ENCODE data around the gene GBP6.
"Not testable (repeated sequence)": the region's sequence is repeated elsewhere in the genome, so short reads cannot be mapped to it uniquely, and the experiment has no call there.

The GBP6 gene

DNA sequence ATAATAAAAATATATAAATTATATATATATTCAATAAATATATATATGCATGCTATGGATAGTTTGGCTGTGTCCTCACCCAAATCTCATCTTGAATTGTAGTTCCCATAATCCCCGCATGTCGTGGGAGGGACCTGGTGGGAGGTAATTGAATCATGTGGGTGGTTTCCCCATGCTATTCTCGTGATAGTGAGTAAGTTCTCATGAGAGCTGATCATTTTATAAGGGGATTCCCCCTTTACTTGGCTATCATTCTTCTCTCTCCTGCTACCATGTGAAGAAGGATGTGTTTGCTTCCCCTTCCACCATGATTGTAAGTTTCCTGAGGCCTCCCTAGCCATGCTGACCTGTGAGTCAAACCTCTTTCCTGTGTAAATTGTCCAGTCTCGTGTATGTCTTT lies 10.0 kb downstream of the GBP6 start:
- H3K9me3 ChIP-seq (ENCODE audit: control insufficient read depth in 1 of 2, low read length in 2 of 2); H3K4me3 ChIP-seq (ENCODE audit: low read depth in 1 of 2, low read length in 2 of 2); H3K4me1 ChIP-seq (ENCODE audit: control insufficient read depth in 1 of 2, insufficient read depth in 2 of 2, low read length in 2 of 2): not testable (repeated sequence)

DNA sequence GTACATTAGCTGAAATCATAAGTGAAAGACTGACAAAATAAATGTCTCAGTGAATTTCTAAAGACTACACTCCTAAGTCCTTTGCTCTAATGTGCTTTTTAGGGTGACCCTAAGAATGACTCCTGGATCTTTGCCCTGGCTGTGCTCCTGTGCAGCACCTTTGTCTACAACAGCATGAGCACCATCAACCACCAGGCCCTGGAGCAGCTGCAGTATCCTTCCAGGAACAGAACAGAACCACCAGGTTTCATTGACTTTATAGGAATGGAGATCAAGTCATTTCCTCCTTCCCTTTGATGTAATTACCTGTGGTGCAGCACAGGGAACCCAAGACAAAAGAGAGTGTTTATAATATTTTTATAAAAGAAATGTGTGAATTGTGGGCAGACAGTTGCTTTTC lies 14.1 kb downstream of the GBP6 start:
- H3K27ac ChIP-seq (ENCODE audit: low read length), result no peak overlapping the region
- H3K9me3 ChIP-seq (ENCODE audit: control insufficient read depth in 1 of 2, low read length in 2 of 2), result no peaks in the 10 kb centered on the region
- no peaks in the 10 kb centered on the region for H3K4me1 ChIP-seq (ENCODE audit: control insufficient read depth in 1 of 2, insufficient read depth in 2 of 2, low read length in 2 of 2)
- no peaks in the 10 kb centered on the region for H3K27me3 ChIP-seq (ENCODE audit: low read depth, low read length)
- no peaks in the 10 kb centered on the region for H3K36me3 ChIP-seq (ENCODE audit: control insufficient read depth in 1 of 2, insufficient read depth in 2 of 2, low read length in 2 of 2)
- H3K4me3 ChIP-seq (ENCODE audit: low read depth in 1 of 2, low read length in 2 of 2), result no peak overlapping the region

More for the DNA sequence above, 10.0 kb downstream of the GBP6 start:
- not testable (repeated sequence) for H3K36me3 ChIP-seq (ENCODE audit: control insufficient read depth in 1 of 2, insufficient read depth in 2 of 2, low read length in 2 of 2); H3K27me3 ChIP-seq (ENCODE audit: low read depth, low read length); H3K27ac ChIP-seq (ENCODE audit: low read length)

DNA sequence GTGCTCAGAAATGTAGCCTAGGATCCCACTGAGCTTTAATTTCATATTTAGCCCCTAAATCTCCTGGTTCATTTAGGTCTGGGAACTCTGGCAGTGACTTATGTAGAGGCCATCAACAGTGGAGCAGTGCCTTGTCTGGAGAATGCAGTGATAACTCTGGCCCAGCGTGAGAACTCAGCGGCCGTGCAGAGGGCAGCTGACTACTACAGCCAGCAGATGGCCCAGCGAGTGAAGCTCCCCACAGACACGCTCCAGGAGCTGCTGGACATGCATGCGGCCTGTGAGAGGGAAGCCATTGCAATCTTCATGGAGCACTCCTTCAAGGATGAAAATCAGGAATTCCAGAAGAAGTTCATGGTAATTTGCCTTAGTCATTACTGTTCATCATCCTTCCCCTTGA lies 17.8 kb downstream of the GBP6 start:
- H3K4me3 ChIP-seq (ENCODE audit: low read depth in 1 of 2, low read length in 2 of 2), result no peak overlapping the region
- H3K27me3 ChIP-seq (ENCODE audit: low read depth, low read length), result no peaks in the 10 kb centered on the region
- H3K4me1 ChIP-seq (ENCODE audit: control insufficient read depth in 1 of 2, insufficient read depth in 2 of 2, low read length in 2 of 2), result no peaks in the 10 kb centered on the region
- no peaks in the 10 kb centered on the region for H3K9me3 ChIP-seq (ENCODE audit: control insufficient read depth in 1 of 2, low read length in 2 of 2)
- H3K27ac ChIP-seq (ENCODE audit: low read length), result no peak overlapping the region
- no peaks in the 10 kb centered on the region for H3K36me3 ChIP-seq (ENCODE audit: control insufficient read depth in 1 of 2, insufficient read depth in 2 of 2, low read length in 2 of 2)

DNA sequence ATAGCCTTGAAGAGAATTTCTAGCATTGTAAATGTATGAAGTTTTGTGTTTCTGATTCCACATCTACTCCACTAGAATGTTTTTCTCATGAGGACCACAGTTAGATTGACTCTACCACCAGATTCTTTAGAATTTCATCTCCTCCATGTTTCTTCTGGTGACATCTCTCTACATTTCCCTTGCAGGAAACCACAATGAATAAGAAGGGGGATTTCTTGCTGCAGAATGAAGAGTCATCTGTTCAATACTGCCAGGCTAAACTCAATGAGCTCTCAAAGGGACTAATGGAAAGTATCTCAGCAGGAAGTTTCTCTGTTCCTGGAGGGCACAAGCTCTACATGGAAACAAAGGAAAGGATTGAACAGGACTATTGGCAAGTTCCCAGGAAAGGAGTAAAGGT lies 18.6 kb downstream of the GBP6 start:
- H3K4me1 ChIP-seq (ENCODE audit: control insufficient read depth in 1 of 2, insufficient read depth in 2 of 2, low read length in 2 of 2), result no peaks in the 10 kb centered on the region
- no peaks in the 10 kb centered on the region for H3K9me3 ChIP-seq (ENCODE audit: control insufficient read depth in 1 of 2, low read length in 2 of 2)
- H3K27ac ChIP-seq (ENCODE audit: low read length), result no peak overlapping the region
- no peaks in the 10 kb centered on the region for H3K27me3 ChIP-seq (ENCODE audit: low read depth, low read length)
- no peak overlapping the region for H3K4me3 ChIP-seq (ENCODE audit: low read depth in 1 of 2, low read length in 2 of 2)
- H3K36me3 ChIP-seq (ENCODE audit: control insufficient read depth in 1 of 2, insufficient read depth in 2 of 2, low read length in 2 of 2), result no peaks in the 10 kb centered on the region

DNA sequence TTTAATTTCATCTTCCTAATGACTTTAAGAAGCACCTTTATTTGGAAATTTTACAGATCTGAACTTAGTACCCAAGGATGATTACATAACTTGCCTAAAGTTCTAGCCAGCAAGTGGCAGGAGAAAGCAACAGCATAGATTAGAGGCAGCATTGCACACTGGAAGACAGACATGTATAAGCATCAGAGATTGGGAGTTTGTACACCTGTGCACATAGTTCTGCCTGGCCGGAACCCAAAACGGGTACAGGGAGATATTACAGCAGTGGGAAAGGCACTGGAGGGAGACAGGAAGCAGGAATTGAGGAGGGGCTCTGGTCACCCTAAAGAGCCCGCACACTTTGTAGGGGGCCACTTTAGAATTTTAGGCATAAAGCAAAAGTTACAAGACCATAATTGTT lies 19.3 kb downstream of the GBP6 start:
- Histone ChIP-seq H3K9me3 (ENCODE audit: control insufficient read depth in 1 of 2, low read length in 2 of 2) (no peaks in the 10 kb centered on the region), H3K4me3 (ENCODE audit: low read depth in 1 of 2, low read length in 2 of 2) (no peak overlapping the region), H3K4me1 (ENCODE audit: control insufficient read depth in 1 of 2, insufficient read depth in 2 of 2, low read length in 2 of 2) (no peaks in the 10 kb centered on the region), H3K27ac (ENCODE audit: low read length) (no peak overlapping the region), H3K27me3 (ENCODE audit: low read depth, low read length) (no peaks in the 10 kb centered on the region), H3K36me3 (ENCODE audit: control insufficient read depth in 1 of 2, insufficient read depth in 2 of 2, low read length in 2 of 2) (no peaks in the 10 kb centered on the region)

DNA sequence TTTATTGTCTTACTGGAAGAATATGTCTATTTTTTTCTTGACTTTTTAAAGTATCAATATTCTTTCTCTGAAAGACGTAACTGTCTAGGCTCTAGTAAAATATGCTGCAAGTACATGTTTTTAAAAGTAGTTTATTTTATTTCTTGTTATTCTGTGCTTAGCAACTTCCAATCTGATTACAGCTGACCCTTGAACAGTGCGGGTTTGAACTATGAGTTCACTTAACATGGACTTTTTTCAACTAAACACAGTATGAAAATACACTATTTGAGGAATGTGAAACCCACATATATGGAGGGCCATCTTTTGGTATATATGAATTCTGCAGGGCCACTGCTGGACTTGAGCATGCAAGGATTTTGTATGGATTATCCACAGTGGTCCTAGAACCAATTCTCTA lies 26.8 kb downstream of the GBP6 start:
- no peak overlapping the region for H3K27ac ChIP-seq (ENCODE audit: low read length)
- H3K4me1 ChIP-seq (ENCODE audit: control insufficient read depth in 1 of 2, insufficient read depth in 2 of 2, low read length in 2 of 2), result no peaks in the 10 kb centered on the region
- H3K27me3 ChIP-seq (ENCODE audit: low read depth, low read length), result no peaks in the 10 kb centered on the region
- no peak overlapping the region for H3K4me3 ChIP-seq (ENCODE audit: low read depth in 1 of 2, low read length in 2 of 2)
- peaks cover 0 to 3% of the 10 kb centered on the region in 2 donors for H3K9me3 ChIP-seq (ENCODE audit: control insufficient read depth in 1 of 2, low read length in 2 of 2)
- H3K36me3 ChIP-seq (ENCODE audit: control insufficient read depth in 1 of 2, insufficient read depth in 2 of 2, low read length in 2 of 2), result no peaks in the 10 kb centered on the region

DNA sequence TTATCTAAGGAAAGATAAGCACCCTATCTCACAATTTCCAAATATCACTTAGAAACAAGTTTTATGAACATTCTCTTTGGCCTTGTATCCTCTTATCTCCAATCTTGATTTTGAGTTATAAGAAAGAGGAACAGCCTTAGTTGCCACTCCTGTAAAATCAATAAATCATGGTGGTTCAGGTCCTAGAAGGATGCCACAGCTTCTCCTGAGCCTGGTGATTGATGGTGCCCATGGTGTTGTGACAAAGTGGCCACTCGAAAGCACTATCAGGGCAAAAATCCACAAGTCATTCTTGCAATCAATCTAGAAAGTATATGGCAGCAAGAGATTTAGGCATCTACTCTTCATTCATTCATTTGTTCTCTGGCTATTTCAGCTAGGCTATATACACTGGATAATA lies 27.8 kb downstream of the GBP6 start:
- Histone ChIP-seq H3K27ac (ENCODE audit: low read length) (no peak overlapping the region), H3K27me3 (ENCODE audit: low read depth, low read length) (no peaks in the 10 kb centered on the region), H3K36me3 (ENCODE audit: control insufficient read depth in 1 of 2, insufficient read depth in 2 of 2, low read length in 2 of 2) (no peaks in the 10 kb centered on the region), H3K9me3 (ENCODE audit: control insufficient read depth in 1 of 2, low read length in 2 of 2) (peaks cover 0 to 3% of the 10 kb centered on the region in 2 donors), H3K4me3 (ENCODE audit: low read depth in 1 of 2, low read length in 2 of 2) (no peak overlapping the region), H3K4me1 (ENCODE audit: control insufficient read depth in 1 of 2, insufficient read depth in 2 of 2, low read length in 2 of 2) (no peaks in the 10 kb centered on the region)

DNA sequence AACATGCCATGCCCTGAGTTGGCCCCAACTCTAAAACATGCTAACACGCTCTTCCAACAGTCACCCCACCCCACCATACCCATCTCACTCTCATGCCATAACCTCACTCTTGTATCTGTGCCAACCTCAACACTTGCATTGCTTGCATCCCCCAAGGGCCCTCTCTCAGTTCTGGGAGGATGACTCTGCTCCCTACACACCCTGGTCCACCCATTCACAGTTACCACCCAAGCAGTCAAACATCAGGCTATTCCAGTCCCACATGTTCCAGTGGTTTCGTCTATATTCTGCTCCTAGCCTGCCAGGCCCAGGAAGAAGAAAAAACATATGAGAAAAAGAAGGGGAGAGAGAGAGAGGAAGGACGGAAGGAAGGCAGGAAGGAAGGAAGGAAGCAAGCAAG lies 31.0 kb downstream of the GBP6 start:
- Histone ChIP-seq H3K36me3 (ENCODE audit: control insufficient read depth in 1 of 2, insufficient read depth in 2 of 2, low read length in 2 of 2) (no peaks in the 10 kb centered on the region), H3K9me3 (ENCODE audit: control insufficient read depth in 1 of 2, low read length in 2 of 2) (peaks cover 0 to 7% of the 10 kb centered on the region in 2 donors)

DNA sequence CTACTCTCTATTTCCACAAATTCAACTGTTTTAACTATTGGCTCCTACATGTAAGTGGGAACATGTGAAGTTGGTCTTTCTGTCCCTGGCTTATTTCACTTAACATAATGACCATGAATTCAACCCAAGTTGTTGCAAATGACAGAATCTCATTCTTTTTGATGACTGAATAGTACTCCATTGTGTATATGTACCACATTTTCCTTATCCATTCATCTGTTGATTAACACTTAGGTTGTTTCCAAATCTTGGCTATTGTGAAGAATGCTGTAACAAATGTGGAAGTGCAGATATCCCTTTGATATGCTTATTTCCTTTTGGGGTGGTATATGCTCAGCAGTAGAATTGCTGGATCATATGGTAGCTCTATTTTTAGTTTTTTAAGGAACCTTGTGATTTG lies 33.0 kb downstream of the GBP6 start:
- no peak overlapping the region for H3K4me3 ChIP-seq (ENCODE audit: low read depth in 1 of 2, low read length in 2 of 2)
- H3K4me1 ChIP-seq (ENCODE audit: control insufficient read depth in 1 of 2, insufficient read depth in 2 of 2, low read length in 2 of 2), result no peaks in the 10 kb centered on the region
- no peaks in the 10 kb centered on the region for H3K36me3 ChIP-seq (ENCODE audit: control insufficient read depth in 1 of 2, insufficient read depth in 2 of 2, low read length in 2 of 2)
- peaks cover 0 to 7% of the 10 kb centered on the region in 2 donors for H3K9me3 ChIP-seq (ENCODE audit: control insufficient read depth in 1 of 2, low read length in 2 of 2)
- H3K27ac ChIP-seq (ENCODE audit: low read length), result no peak overlapping the region
- H3K27me3 ChIP-seq (ENCODE audit: low read depth, low read length), result no peaks in the 10 kb centered on the region

More for the DNA sequence above, 31.0 kb downstream of the GBP6 start:
- Histone ChIP-seq H3K4me1 (ENCODE audit: control insufficient read depth in 1 of 2, insufficient read depth in 2 of 2, low read length in 2 of 2) (no peaks in the 10 kb centered on the region), H3K27me3 (ENCODE audit: low read depth, low read length) (no peaks in the 10 kb centered on the region), H3K27ac (ENCODE audit: low read length) (no peak overlapping the region), H3K4me3 (ENCODE audit: low read depth in 1 of 2, low read length in 2 of 2) (no peak overlapping the region)

DNA sequence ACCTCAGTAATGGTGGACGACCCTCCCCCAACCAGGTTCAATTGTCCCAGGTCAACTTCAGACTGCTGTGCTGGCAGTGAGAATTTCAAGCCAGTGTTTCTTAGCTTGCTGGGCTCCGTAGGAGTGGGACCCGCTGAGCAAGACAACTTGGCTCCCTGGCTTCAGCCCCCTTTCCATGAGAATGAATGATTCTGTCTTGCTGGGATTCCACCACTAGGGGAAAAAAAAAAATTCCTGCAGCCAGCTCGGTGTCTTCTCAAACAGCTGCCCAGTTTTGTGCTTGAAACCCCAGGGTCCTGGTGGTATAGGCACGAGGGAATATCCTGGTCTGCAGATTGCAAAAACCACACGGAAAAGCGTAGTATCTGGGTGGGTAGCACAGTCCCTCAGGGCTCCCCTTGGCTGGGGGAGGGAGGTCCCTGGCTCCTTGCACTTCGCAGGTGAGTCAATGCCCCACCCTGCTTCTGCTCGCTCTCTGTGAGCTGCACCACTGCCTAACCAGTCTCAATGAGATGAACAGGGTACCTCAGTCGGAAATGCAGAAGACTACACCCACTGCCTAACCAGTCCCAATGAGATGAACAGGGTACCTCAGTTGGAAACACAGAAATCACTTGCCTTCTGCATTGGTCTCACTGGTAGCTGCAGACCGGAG lies 41.5 kb downstream of the GBP6 start:
- Histone ChIP-seq H3K9me3 (ENCODE audit: control insufficient read depth in 1 of 2, low read length in 2 of 2) (no peaks in the 10 kb centered on the region), H3K4me3 (ENCODE audit: low read depth in 1 of 2, low read length in 2 of 2) (no peak overlapping the region), H3K4me1 (ENCODE audit: control insufficient read depth in 1 of 2, insufficient read depth in 2 of 2, low read length in 2 of 2) (no peaks in the 10 kb centered on the region), H3K27me3 (ENCODE audit: low read depth, low read length) (no peaks in the 10 kb centered on the region), H3K36me3 (ENCODE audit: control insufficient read depth in 1 of 2, insufficient read depth in 2 of 2, low read length in 2 of 2) (no peaks in the 10 kb centered on the region), H3K27ac (ENCODE audit: low read length) (no peak overlapping the region)

DNA sequence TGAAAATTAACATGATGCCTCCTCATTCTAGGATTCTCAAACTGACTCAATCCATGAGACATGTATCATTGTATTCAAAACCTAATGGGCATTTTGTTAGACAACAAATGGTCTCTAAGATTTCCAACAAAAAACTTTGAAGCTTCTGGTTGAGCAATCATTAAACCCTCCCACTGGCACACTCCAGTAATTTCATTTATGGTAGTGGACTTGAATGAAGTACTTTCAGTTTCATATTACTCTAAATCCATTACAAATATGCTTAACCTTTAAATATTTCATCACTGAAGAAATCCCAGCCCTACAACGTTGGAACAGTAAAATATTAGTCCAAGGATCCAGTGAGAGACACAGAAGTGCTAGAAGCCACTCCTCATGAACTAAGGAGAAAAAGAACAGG lies 43.5 kb downstream of the GBP6 start:
- Histone ChIP-seq H3K4me3 (ENCODE audit: low read depth in 1 of 2, low read length in 2 of 2) (peak overlapping the region; percentile 55 to 74), H3K9me3 (ENCODE audit: control insufficient read depth in 1 of 2, low read length in 2 of 2) (no peaks in the 10 kb centered on the region), H3K27ac (ENCODE audit: low read length) (peak overlapping the region; percentile 77), H3K27me3 (ENCODE audit: low read depth, low read length) (no peaks in the 10 kb centered on the region), H3K36me3 (ENCODE audit: control insufficient read depth in 1 of 2, insufficient read depth in 2 of 2, low read length in 2 of 2) (no peaks in the 10 kb centered on the region), H3K4me1 (ENCODE audit: control insufficient read depth in 1 of 2, insufficient read depth in 2 of 2, low read length in 2 of 2) (no peaks in the 10 kb centered on the region)

DNA sequence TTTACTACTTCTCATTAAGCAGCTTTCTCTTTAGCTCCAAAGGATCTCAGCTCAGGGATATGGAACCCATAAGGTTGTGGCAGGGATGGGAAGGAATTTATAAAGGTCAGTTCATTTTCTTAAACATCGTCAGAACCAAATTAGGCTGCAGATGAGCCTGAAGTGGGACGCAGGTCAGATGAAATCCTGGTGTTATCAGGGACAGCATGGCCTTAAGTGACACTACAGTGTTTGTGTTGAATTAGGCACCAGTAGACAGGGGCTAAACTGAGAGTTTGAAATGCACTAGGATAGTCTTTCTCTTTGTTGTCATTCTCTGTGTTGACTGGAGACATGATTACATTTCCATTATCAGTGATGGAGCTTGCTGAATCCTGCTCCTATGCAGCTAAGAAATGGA lies 43.9 kb downstream of the GBP6 start:
- H3K27ac ChIP-seq (ENCODE audit: low read length), result peak overlapping the region; percentile 77
- not testable (repeated sequence) for H3K4me1 ChIP-seq (ENCODE audit: control insufficient read depth in 1 of 2, insufficient read depth in 2 of 2, low read length in 2 of 2); H3K36me3 ChIP-seq (ENCODE audit: control insufficient read depth in 1 of 2, insufficient read depth in 2 of 2, low read length in 2 of 2); H3K27me3 ChIP-seq (ENCODE audit: low read depth, low read length); H3K9me3 ChIP-seq (ENCODE audit: control insufficient read depth in 1 of 2, low read length in 2 of 2)
- peak overlapping the region; percentile 55 to 74 for H3K4me3 ChIP-seq (ENCODE audit: low read depth in 1 of 2, low read length in 2 of 2)
